HPDE6-E6E7 (cell line): ENCODE measurements around the gene KLRC4.
"Not testable (repeated sequence)": the region's sequence is repeated elsewhere in the genome, so short reads cannot be mapped to it uniquely, and the experiment has no call there.

Source experiments
- DNase-seq: peaks from one replicate; pipeline ENCODE4 v3.0.0; 2011; ENCODE audit warnings: missing footprints; ENCODE audit errors: extremely low spot score

KLRC4 gene, protein sequence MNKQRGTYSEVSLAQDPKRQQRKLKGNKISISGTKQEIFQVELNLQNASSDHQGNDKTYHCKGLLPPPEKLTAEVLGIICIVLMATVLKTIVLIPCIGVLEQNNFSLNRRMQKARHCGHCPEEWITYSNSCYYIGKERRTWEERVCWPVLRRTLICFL

DNA sequence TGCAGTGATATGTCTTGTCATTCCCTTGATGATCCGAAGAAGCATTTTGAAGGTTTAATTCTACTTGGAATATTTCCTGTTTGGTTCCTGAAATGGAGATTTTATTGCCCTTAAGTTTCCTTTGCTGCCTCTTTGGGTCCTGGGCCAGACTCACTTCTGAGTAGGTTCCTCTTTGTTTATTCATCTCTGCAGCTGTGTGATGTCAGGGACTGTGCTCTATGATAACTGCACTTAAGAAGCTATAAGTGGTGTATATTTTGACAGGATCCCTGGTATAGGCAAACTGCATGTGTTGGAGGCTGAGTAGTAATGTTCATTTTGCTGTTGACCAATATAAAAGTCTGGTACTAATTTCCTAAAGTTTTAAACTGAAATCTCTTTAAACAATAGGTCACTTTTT is at the start of gene KLRC4:
Gene KLRC4, minus strand, starts transcription at position 366 of the 400 bp plus-strand sequence. Its CDS starts 182 bp downstream, at position 184.
- DNase-seq, result no peak

- DNase-seq, result no peak
Observed at GRCh38 chr12:10457760-10458159, 48.2 kb upstream of the KLRC4 start.

DNA sequence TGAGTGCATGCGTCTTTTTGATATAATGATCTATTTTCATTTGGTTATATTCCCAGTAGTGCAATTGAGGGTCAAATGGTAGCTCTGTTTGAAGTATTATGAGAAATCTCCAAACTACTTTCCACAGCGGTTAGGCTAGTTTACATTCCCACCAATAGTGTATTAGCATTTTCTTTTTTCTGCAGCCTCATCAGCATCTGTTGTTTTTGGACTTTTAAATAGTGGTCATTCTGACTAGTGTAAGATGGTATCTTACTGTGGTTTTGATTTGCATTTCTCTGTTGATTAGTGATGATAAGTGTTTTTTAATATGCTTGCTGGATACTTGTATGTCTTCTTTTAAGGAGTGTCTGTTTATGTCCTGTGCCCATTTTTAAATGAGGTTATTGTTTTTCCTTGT is 47.3 kb upstream of the KLRC4 start:
- no peak for DNase-seq

DNA sequence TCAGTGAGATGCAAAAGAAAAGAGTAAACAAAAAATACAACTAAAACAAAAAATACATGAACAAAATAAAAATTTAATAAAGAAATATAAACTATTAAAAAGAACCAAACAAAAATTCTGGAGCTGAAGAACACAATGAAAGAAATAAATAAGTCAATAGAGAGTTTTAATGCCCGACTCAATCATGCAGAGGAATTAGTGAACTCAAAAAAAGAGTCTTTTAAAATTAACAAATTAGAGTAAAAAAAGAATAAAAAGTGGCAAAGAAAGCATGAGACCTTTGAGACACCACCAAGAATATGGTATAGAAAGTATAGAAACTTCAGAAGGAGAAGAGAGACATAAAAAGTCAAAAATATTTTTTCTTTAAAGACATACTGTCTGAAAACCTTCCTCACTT is 46.2 kb upstream of the KLRC4 start:
- no peak for DNase-seq

- no peak for DNase-seq
Observed at GRCh38 chr12:10454531-10454930, 45.0 kb upstream of the KLRC4 start.

- peak; percentile 37 for DNase-seq
Observed at GRCh38 chr12:10453156-10453555, 43.6 kb upstream of the KLRC4 start, which contains the start of gene KLRC1. Gene KLRC1, minus strand, starts transcription at chr12:10453377. Its CDS starts 2,221 bp downstream, at chr12:10451156.

- DNase-seq, result no peak
Observed at GRCh38 chr12:10448236-10448635, 38.7 kb upstream of the KLRC4 start.

- DNase-seq, result not testable (repeated sequence)
Observed at GRCh38 chr12:10446052-10446451, 36.5 kb upstream of the KLRC4 start.

GRCh38 chr12:10441144-10441543 is 31.6 kb upstream of the KLRC4 start:
- not testable (repeated sequence) for DNase-seq

DNA sequence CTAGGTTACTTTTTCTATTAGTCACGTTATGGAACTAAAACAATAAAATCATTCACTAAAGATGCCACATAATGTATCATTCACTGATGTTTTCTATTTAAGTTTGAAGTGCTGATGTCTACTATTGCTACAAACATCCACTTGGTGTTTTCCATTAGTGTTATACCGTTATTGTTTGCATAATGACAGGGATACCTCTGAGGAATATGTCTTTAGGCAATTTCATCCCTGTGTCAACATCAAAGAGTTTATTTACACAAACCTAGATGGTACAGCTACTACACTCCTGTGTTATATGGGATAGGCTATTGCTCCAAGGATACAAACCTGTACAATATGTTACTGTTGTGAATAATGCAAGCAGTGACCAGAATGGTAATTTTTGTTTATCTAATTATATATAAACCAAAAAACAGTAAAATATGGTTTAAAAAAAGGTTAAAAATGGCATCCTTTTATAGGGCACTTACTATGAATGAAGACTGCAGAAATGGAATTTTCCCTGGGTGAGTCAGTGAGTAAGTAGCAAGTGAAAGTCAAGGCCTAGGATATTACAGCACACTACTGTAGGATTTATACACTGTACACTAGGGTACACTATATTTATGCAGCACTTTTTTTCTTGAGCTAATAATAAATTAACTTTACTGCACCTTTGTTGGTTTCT is 30.2 kb upstream of the KLRC4 start:
- not testable (repeated sequence) for DNase-seq

DNA sequence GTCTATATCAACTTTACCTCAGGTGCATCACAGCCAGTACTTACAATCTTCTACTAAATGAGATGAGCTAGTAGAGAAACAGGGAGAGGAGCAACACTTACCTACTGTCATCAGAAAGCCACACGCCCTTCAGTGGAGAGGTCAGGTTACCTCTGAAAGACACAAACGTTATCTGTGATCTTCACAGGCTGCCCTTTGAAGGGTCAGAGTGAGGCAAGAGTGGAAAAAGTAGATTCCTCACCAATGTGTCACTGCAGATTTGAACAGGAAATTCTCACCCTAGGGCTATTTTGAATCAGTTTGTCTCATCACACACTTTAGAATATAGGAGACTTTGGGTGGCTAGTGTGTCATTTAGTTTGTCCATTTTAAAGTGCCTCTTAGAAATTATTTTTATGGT is 28.0 kb upstream of the KLRC4 start:
- not testable (repeated sequence) for DNase-seq

- not testable (repeated sequence) for DNase-seq
Observed at GRCh38 chr12:10435816-10436215, 26.3 kb upstream of the KLRC4 start, which contains the start of gene KLRC2. Gene KLRC2, minus strand, starts transcription at chr12:10436010. Its CDS starts 24 bp downstream, at chr12:10435986.

GRCh38 chr12:10430623-10431022 is 21.1 kb upstream of the KLRC4 start:
- DNase-seq, result not testable (repeated sequence)

- not testable (repeated sequence) for DNase-seq
Observed at GRCh38 chr12:10425938-10426337, 16.4 kb upstream of the KLRC4 start.

GRCh38 chr12:10424260-10424899 is 14.8 kb upstream of the KLRC4 start:
- not testable (repeated sequence) for DNase-seq

GRCh38 chr12:10422159-10422558 is 12.6 kb upstream of the KLRC4 start:
- not testable (repeated sequence) for DNase-seq

DNA sequence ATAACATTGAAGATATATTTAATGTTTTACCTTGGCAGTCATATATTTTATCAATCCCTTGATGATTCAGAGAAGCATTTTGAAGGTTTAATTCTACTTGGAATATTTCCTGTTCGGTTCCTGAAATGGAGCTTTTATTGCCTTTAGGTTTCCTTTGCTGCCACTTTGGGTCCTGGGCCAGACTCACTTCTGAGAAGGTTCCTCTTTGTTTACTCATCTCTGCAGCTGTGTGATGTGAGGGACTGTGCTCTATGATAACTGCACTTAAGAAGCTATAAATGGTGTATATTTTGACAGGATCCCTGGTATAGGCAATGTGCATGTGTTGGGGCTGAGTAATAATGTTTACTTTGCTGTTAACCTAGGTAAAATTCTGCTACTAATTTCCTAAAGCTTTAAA is 10.8 kb upstream of the KLRC4 start, which contains the start of gene KLRC3:
Gene KLRC3, minus strand, starts transcription at position 262 of the 400 bp plus-strand sequence. Its CDS starts 45 bp downstream, at position 217.
- not testable (repeated sequence) for DNase-seq

- DNase-seq, result no peak
Observed at GRCh38 chr12:10408842-10409241, 715 bp downstream of the KLRC4 start.

DNA sequence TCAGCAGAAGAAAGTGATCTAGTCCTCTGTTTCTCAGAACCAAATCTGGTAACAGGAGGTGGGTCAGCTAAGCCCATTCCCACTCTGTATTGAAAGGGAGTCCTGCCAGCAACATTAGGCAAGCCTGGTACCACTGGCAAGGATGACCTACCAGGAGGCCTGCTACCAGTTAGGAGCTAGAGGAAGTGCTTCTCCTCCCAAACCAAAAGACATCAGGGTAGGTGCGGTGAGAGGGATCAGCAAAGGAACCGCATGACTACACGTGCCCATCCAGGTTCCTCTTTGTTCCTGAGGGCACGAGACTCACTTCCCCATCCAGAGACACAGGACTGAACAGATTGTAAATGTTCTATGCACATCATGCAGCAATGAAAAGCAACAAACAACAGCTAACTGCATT is 2.8 kb downstream of the KLRC4 start:
- DNase-seq, result no peak

DNA sequence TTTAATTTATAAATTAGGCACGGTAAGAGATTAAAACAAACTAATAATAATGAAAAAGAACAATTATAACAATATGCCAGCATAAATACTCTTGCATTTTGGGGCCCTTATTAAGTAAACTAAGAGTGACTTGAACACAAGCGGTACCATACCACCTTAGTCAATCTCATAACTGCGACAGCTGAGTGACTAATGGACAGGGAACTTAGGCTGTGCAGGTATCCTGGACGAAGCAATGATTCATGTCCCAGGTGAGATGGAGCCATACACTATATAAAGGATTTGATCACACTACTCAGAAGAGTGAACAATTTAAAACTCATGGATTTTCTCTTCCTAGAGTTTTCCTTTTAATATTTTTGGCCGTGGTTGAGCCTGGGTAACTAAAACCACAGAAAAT is 4.3 kb downstream of the KLRC4 start:
- DNase-seq, result peak; percentile 39

GRCh38 chr12:10404798-10405197 is 4.8 kb downstream of the KLRC4 start:
- DNase-seq, result no peak

DNA sequence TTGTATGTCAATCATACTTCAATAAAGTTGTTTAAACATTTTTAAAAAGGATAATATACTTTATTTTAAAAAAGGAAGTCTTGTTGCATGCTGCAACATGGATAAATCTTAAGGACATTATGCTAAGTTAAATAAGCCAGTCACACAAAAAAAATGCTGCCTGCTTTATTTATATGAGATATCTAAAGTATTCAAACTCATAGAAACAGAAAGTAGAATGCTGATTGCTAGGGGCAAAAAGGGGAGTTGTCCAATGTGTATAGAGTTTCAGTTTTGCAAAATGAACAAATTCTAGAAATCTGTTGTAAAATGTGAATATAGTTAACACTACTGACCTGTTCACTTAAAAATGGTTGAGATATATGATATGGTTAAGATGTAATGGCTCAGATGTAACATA is 8.7 kb downstream of the KLRC4 start:
- no peak for DNase-seq

DNA sequence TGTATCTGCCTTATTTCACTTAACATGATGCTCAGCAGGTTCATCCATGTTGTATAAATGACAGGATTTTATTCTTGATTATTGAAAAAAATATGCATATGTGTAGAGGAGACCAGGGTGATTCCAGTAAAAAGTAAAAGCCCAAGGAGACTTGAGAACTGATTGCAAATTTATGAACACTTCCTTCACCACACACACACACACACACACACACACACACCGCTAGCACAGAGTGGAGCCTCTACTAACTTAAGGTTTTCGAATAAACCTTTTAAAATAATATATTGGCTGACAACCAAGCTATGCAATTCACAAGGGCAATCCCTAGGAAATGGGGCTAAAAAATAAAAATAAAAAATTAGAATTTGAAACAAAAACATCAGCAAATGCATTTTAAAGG is 11.4 kb downstream of the KLRC4 start:
- no peak for DNase-seq
